ENCODE results near the gene UST. TPM values are rescaled to one million over a fixed set of nuclear protein-coding genes. Genes with fewer than 3 reads are reported as not detected.
A peak's percentile ranks its signal among the peaks of the same experiment; 100 is the strongest.

UST gene
- total RNA-seq, 3 donors from 2014 or later: 1.3 to 2.2 (median 1.6) TPM

DNA sequence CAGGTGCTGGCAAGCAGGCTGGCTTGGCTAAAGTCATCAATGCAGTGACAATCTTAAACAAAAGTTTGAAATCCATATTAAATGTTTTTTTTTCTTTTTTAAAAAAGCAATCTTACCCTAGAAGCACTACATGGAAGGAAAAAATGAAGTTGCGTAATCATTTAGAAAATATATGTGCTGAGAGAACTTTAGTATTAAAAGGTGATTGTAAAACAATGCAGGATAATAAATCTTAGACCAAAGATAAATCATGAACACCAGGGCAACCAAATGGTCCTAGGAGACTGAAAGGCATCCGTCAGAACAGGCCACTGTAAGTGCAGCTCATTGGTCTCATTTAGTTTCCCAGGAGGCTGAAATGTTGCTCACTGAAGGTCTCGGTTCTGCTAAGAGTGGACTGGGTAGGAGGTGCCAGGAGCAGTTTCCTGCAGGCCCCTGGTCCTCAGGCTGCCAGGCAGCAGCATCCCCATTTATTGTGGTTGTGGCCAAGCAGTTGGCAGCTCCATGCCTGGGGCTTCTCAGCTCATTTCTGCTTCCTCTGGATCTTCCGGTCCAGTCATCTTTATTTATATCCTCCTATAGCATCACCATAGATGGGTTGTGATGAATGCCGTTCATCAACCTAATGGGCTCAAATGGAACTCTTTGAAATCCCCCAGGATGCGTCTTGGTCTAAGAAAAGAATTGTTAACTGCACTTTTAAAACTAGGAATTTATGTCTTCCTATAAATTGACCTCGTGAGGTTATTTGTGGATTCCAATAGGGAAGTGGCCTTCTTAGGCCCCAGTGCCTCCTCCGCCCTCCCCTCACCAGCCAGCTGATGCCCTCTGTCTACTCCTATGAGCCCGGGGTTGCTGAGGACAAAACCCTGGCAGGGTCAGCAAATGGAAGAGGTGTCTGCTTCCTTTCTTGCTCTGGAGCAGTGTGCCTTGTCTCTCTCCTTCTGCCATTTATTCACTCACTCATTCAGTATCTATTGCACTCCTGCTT lies 269.0 kb downstream of the UST start:
- Mint-ChIP-seq H3K4me3 (no peak overlapping the region), H3K4me1 (ENCODE audit: low read depth) (peaks cover 2% of the 10 kb centered on the region), H3K36me3 (ENCODE audit: insufficient read depth) (peaks cover 2% of the 10 kb centered on the region), H3K9me3 (no peaks in the 10 kb centered on the region), H3K27me3 (ENCODE audit: low read depth) (no peaks in the 10 kb centered on the region)
- DNase-seq: no peak
- no peak for ATAC-seq

DNA sequence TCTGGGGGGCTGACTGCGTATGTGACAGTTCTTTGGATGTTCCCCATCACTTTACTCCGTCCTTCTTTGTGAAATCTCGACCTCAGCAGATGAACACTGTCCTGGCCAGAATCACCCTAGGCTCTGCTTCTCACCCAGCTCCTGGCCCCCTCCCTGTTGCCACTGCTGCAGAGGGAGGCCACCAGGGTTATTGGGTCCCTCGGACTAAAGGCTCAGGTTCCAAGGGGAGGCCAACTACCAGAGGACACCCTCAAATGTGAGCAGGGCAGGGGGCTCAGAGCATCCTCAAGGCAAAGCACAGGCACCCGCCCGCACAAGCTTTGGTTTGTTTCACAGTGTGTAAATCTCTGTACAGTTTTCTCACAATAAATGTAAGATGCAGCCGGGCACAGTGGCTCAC lies 269.9 kb downstream of the UST start:
- no peak for ATAC-seq
- H3K4me1 Mint-ChIP-seq (ENCODE audit: low read depth): peaks cover 2% of the 10 kb centered on the region
- no peaks in the 10 kb centered on the region for H3K9me3 Mint-ChIP-seq
- peaks cover 2% of the 10 kb centered on the region for H3K36me3 Mint-ChIP-seq (ENCODE audit: insufficient read depth)
- no peaks in the 10 kb centered on the region for H3K27me3 Mint-ChIP-seq (ENCODE audit: low read depth)
- no peak for DNase-seq
- no peak overlapping the region for H3K4me3 Mint-ChIP-seq

DNA sequence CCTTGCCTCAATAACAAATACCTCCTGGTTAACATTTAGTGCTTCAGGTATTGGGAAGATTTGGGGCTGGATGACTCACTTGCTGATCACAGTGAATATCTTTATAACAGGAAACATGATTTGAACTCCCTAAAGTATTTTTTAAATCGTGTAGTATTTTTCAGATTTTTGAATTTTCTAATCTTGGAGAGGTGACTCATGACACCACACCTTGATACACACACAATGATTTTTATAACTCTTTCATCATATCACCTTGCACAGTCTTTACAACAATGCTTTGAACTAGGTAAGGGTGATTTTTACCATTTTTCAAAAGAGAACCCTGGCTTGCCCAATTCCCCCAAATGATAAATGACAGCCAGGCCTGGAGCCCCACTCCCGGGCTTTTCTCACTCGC lies 273.5 kb downstream of the UST start:
- Mint-ChIP-seq H3K27me3 (ENCODE audit: low read depth) (no peaks in the 10 kb centered on the region), H3K9me3 (no peaks in the 10 kb centered on the region), H3K36me3 (ENCODE audit: insufficient read depth) (peaks cover 7% of the 10 kb centered on the region), H3K4me3 (no peak overlapping the region), H3K4me1 (ENCODE audit: low read depth) (peaks cover 2% of the 10 kb centered on the region)
- ATAC-seq: no peak
- no peak for DNase-seq

DNA sequence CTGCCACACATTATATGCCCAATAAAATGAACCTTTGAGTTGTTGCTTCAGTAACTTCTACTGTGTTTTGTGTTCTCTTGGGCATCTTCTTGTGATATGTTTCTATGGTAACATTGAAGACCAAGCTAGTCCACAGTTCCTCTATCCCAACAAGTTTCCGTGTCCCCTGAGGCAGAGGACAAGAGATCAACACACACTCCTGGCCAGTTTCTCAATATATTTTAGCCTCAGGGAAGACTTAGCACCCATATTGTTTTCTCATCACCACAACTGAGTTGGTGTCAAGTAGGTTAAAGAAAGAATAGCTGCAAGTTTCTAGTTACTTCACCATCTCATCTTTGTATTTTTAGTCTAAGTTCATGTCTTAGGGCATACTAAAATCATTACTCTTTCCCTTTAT lies 277.5 kb downstream of the UST start:
- H3K9me3 Mint-ChIP-seq: no peaks in the 10 kb centered on the region
- peaks cover 4% of the 10 kb centered on the region for H3K4me1 Mint-ChIP-seq (ENCODE audit: low read depth)
- DNase-seq (no peak), ATAC-seq (no peak)
- peaks cover 12% of the 10 kb centered on the region for H3K36me3 Mint-ChIP-seq (ENCODE audit: insufficient read depth)
- no peak overlapping the region for H3K4me3 Mint-ChIP-seq
- no peaks in the 10 kb centered on the region for H3K27me3 Mint-ChIP-seq (ENCODE audit: low read depth)

DNA sequence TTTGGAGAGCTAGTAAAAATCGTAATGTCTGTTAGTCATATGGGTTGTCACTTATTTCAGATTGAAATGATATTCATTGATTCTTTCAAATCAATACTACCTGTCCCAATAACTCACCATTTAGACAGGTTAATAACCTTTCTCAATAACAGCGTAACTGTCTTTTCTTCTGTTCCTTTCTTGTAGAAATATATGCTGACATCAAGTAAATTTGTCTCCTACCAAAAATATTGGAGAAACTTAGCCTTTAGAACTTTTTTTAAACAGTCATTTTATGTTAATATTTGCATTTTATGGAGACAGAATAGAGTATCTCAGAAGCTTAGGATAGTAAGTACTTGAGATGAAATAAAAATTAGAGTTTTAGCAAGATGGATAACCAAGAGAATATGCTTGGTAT lies 278.2 kb downstream of the UST start:
- no peaks in the 10 kb centered on the region for H3K27me3 Mint-ChIP-seq (ENCODE audit: low read depth)
- no peak for DNase-seq
- H3K36me3 Mint-ChIP-seq (ENCODE audit: insufficient read depth): peaks cover 12% of the 10 kb centered on the region

DNA sequence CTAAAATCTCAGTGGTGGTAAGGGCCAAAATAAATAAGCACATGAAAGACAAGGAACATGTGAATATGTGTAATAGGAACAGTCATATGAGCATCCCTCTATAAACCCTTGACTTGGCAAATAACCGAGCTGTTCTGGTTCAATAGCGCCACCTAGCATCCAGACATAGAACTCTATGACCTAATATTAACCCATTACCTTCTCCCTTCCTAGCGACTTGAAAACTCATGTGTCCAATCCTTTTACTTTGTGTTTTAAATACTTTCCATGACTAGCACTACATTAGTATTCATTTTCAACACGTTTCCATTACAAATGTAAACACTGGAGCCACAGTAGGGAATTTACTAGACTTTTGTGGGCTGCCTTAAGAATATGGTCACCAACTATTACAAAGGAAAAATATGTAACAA lies 279.7 kb downstream of the UST start:
- Mint-ChIP-seq H3K4me3 (no peak overlapping the region), H3K4me1 (ENCODE audit: low read depth) (peaks cover 21% of the 10 kb centered on the region), H3K27me3 (ENCODE audit: low read depth) (no peaks in the 10 kb centered on the region), H3K9me3 (no peaks in the 10 kb centered on the region), H3K36me3 (ENCODE audit: insufficient read depth) (peaks cover 10% of the 10 kb centered on the region)
- ATAC-seq: peak in 1 of 2 donors; percentile 46
- DNase-seq: no peak

More for the DNA sequence above, 278.2 kb downstream of the UST start:
- no peak for ATAC-seq
- H3K9me3 Mint-ChIP-seq: no peaks in the 10 kb centered on the region
- peaks cover 10% of the 10 kb centered on the region for H3K4me1 Mint-ChIP-seq (ENCODE audit: low read depth)
- H3K4me3 Mint-ChIP-seq: no peak overlapping the region

DNA sequence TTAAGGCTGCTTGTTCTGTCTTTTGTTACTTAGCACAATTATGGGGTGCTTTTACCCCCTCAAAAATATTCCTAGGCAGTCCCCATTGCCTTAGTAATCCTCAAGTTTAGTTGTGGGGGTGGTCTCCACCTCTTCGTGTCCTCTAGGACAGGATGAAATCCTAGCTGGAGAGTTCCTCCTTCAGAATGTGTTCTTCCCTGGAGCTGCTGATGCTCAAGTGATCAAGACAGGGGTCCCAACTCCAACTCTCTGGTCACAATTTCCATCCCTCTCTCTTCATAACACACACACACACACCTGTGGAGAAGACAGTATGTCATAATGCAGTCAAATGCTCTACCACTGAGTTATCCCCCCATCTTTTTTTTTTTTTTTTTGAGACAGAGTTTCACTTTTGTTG lies 280.7 kb downstream of the UST start:
- peaks cover 31% of the 10 kb centered on the region for H3K4me1 Mint-ChIP-seq (ENCODE audit: low read depth)
- no peaks in the 10 kb centered on the region for H3K27me3 Mint-ChIP-seq (ENCODE audit: low read depth)
- peaks cover 8% of the 10 kb centered on the region for H3K36me3 Mint-ChIP-seq (ENCODE audit: insufficient read depth)
- H3K9me3 Mint-ChIP-seq: no peaks in the 10 kb centered on the region
- DNase-seq (no peak), ATAC-seq (no peak)
- H3K4me3 Mint-ChIP-seq: no peak overlapping the region

DNA sequence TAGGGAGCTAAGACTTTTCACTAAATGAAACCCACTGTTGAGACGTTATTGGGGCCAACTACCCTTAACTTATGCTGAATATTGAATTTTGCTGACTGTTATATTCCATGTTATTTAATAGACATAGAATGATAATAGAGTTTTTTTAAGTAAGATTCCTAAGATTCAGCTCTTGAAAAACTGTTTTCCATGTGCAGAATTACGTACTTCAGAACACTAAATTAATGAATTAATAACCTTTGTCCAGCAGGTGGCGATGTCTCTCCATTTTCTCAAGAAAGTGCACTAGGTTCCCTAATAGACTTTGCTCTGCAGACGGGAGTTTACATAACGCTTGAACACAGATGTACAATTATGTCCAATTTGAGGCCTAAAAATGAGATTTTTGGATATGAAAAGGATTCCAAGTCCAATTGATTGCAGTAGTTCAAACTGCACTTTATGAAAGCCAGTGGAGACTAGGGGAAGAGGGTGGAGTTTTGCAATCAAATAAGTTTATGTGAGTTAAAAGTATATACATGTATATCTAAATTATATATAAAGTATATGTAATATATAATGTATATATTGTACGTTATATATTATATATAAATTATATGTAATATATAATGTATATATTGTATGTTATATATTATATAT lies 282.1 kb downstream of the UST start:
- Mint-ChIP-seq H3K27me3 (ENCODE audit: low read depth) (no peaks in the 10 kb centered on the region), H3K4me1 (ENCODE audit: low read depth) (peaks cover 45% of the 10 kb centered on the region), H3K4me3 (no peak overlapping the region), H3K36me3 (ENCODE audit: insufficient read depth) (peaks cover 5% of the 10 kb centered on the region), H3K9me3 (no peaks in the 10 kb centered on the region)
- ATAC-seq (no peak), DNase-seq (peak; percentile 63)

DNA sequence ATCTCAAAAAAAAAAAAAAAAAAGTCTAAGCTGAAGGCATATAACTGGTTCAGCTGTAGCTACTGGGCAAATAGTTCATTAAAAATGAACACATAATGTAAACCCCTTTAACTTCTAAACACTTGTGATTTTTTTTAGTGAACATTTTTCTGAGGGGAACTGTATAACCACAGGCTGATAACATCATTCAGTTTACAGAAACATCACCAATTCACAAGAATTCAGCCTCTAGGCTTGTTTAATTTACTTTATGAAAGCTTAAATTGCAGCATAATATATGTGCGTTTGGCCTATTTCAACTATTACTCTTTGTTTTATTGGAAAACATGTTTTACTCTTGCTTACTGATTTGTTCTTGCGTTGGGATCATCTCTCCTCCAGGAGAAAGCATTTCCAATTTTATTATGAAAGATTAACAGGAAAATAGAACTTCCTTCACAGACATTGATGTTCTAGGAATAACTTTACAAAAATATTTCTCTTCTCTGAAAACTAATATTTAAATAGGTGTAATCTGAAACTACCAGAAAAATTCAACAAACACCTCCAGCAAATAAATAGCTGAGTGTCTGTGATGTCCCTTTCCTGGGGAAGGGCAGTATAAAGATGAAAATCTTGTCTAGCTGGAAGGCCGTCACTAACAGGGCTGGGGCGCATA lies 284.5 kb downstream of the UST start:
- Mint-ChIP-seq H3K4me3 (peak overlapping the region; percentile 82), H3K27me3 (ENCODE audit: low read depth) (no peaks in the 10 kb centered on the region), H3K4me1 (ENCODE audit: low read depth) (peaks cover 60% of the 10 kb centered on the region), H3K9me3 (no peaks in the 10 kb centered on the region), H3K36me3 (ENCODE audit: insufficient read depth) (peaks cover 5% of the 10 kb centered on the region)
- ATAC-seq (no peak), DNase-seq (no peak)

DNA sequence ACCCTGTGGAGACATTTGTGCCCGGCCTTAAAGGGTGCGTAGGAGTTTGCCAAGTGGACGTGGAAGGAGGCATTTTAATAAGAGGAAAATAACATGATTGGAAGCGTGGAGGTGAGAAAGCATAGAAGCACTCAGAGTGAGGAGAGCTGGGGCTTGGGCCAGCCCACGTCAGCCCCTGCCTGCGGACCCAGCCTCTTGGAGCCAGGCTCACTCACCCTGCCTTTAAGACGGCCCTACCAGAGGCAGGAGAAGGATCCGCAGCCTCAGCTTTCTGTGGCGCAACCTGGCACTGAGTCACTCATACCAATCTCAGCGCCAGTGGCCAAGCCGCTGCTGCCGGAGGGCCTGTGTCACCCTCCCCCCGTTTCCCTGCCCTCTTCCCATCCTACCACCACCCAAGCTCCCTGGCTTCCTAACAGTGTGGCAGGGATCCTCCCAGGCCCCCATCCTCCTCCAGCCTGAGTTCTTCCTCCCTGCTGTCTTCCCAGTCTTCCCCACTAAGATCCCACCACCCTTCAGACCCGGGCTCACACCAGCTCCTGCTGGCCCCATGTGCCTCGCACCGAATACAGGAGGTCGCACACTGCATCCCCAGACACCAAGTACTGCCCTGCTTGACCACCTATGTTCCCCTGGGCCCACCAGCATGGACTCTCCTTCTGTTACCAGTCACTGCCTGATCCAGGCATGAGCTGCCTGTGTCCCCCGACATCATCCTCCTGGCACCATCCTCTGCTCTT lies 285.2 kb downstream of the UST start:
- no peaks in the 10 kb centered on the region for H3K27me3 Mint-ChIP-seq (ENCODE audit: low read depth)
- no peaks in the 10 kb centered on the region for H3K9me3 Mint-ChIP-seq
- peaks cover 60% of the 10 kb centered on the region for H3K4me1 Mint-ChIP-seq (ENCODE audit: low read depth)
- H3K4me3 Mint-ChIP-seq: peak overlapping the region; percentile 82
- peaks cover 2% of the 10 kb centered on the region for H3K36me3 Mint-ChIP-seq (ENCODE audit: insufficient read depth)
- DNase-seq: peak; percentile 12
- peak; percentile 47 to 54 for ATAC-seq

DNA sequence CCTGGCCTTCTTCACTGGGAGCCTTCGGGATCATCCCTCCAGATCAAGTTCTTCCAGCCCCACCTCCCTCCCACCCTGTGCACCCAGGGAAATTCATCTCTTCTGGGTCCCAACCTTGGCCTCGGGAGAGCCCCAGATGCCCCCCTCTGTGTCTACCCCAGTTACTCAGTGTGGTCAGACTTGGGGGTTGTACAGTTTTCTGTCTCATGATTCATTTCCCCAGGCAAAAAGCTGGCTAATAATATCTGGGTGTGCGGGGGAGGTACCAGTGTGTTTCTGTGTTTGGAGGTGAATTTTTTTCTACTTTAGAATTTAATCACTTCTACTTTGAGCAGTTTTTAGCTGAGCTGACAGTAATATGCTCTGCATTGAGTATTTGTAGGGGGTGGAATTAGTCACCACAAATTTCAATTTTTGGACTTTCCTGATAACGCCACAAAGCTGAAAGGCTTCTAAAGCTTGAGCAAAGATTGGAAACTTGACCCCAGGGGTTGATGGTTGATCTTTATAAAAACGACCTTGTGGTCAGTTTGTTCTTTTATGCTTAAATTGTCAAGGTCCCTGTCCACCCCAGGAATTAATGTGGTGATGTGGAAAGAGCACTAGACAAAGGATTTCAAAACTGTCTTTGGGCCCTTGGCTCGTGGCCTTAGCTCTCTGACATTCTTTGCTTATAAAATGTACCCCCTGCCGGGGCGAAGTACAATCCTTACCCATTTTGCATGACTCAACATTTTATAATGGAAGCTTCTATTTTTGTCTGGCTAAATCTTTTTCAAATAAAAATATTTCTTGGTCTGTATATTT lies 286.0 kb downstream of the UST start:
- DNase-seq: peak; percentile 32
- Mint-ChIP-seq H3K4me1 (ENCODE audit: low read depth) (peaks cover 60% of the 10 kb centered on the region), H3K9me3 (no peaks in the 10 kb centered on the region), H3K27me3 (ENCODE audit: low read depth) (no peaks in the 10 kb centered on the region), H3K36me3 (ENCODE audit: insufficient read depth) (peaks cover 2% of the 10 kb centered on the region), H3K4me3 (peak overlapping the region; percentile 82)
- peak; percentile 79 to 82 for ATAC-seq

DNA sequence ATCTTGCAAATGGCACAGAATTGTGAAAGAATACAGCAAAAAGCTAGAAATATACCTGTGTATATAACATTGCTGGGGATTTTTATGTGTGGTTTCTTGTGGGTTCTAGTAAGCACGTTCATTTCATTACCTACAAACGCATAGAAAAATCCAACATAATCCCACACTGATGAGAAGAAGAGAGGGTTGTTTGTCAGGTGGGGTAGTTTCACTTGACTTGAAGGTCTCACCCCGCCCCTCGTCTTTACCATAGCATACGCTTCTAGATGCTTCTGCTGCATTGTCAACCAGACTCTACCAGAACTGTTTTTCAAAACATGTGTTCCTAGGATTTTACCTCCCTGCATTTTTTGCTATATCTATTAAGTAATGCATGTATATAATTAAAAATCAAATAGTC lies 286.6 kb downstream of the UST start:
- H3K4me3 Mint-ChIP-seq: peak overlapping the region; percentile 82
- DNase-seq (no peak), ATAC-seq (peak; percentile 40 to 42)
- H3K27me3 Mint-ChIP-seq (ENCODE audit: low read depth): no peaks in the 10 kb centered on the region
- H3K36me3 Mint-ChIP-seq (ENCODE audit: insufficient read depth): peaks cover 2% of the 10 kb centered on the region
- H3K9me3 Mint-ChIP-seq: no peaks in the 10 kb centered on the region
- peaks cover 65% of the 10 kb centered on the region for H3K4me1 Mint-ChIP-seq (ENCODE audit: low read depth)

DNA sequence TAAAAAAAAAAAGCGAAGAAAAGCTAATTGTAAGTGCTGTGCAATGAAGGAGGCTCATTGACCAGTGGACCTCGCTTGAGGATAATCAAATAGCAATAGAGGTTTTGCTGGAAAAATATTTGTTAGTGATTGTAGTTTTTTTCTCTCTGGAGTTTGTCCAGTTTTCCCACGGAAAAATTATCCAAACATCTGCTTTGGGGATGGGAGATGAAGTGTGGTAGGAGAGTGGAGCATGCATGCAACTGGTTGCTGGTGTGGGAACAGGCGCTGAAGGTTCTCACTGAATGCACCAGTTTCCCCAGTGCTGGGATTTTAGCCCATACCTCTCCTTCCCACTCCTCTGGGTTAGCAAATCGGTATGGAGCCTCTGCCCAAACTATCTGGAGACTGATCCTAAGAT lies 288.9 kb downstream of the UST start:
- ATAC-seq (no peak), DNase-seq (no peak)
- no peak overlapping the region for H3K4me3 Mint-ChIP-seq
- H3K9me3 Mint-ChIP-seq: no peaks in the 10 kb centered on the region
- H3K27me3 Mint-ChIP-seq (ENCODE audit: low read depth): no peaks in the 10 kb centered on the region
- peaks cover 2% of the 10 kb centered on the region for H3K36me3 Mint-ChIP-seq (ENCODE audit: insufficient read depth)
- peaks cover 55% of the 10 kb centered on the region for H3K4me1 Mint-ChIP-seq (ENCODE audit: low read depth)
